ENCODE data around the gene PSKH1. TPM values are rescaled to one million over a fixed set of nuclear protein-coding genes. Genes with fewer than 3 reads are reported as not detected.

PSKH1 gene
- total RNA-seq, 1 donor from 2014 or later, result 9.9 TPM

GRCh38 chr16:67877064-67877463 is 16.0 kb upstream of the PSKH1 start:
- no peak overlapping the region for H3K4me3 ChIP-seq (ENCODE audit: low read length in 3 of 3)
- H3K36me3 ChIP-seq (ENCODE audit: control insufficient read depth in 3 of 3, insufficient read depth in 3 of 3, low read length in 3 of 3), result peaks cover 61 to 66% (median 63%) of the 10 kb centered on the region in 3 donors
- H3K27me3 ChIP-seq (ENCODE audit: control insufficient read depth in 3 of 3, insufficient read depth in 3 of 3, low read length in 3 of 3), result no peaks in the 10 kb centered on the region
- H3K4me1 ChIP-seq (ENCODE audit: control insufficient read depth in 3 of 3, insufficient read depth in 3 of 3, low read length in 3 of 3), result peaks cover 59 to 71% (median 61%) of the 10 kb centered on the region in 3 donors
- H3K9me3 ChIP-seq (ENCODE audit: control insufficient read depth in 3 of 3, low read length in 3 of 3), result no peaks in the 10 kb centered on the region
- peak overlapping the region in 1 of 3 donors; percentile 29 for H3K9ac ChIP-seq (ENCODE audit: low read depth in 1 of 3, low read length in 3 of 3)
- no peak overlapping the region for H3K27ac ChIP-seq (ENCODE audit: low read depth, low read length)

- Histone ChIP-seq H3K4me1 (ENCODE audit: control insufficient read depth in 3 of 3, insufficient read depth in 3 of 3, low read length in 3 of 3) (peaks cover 62 to 74% (median 64%) of the 10 kb centered on the region in 3 donors), H3K9ac (ENCODE audit: low read depth in 1 of 3, low read length in 3 of 3) (peak overlapping the region in 1 of 3 donors; percentile 13), H3K36me3 (ENCODE audit: control insufficient read depth in 3 of 3, insufficient read depth in 3 of 3, low read length in 3 of 3) (peaks cover 68 to 73% (median 70%) of the 10 kb centered on the region in 3 donors), H3K9me3 (ENCODE audit: control insufficient read depth in 3 of 3, low read length in 3 of 3) (no peaks in the 10 kb centered on the region), H3K27ac (ENCODE audit: low read depth, low read length) (no peak overlapping the region), H3K27me3 (ENCODE audit: control insufficient read depth in 3 of 3, insufficient read depth in 3 of 3, low read length in 3 of 3) (no peaks in the 10 kb centered on the region), H3K4me3 (ENCODE audit: low read length in 3 of 3) (no peak overlapping the region)
These were observed 14.8 kb upstream of the PSKH1 start for GRCh38 chr16:67878232-67878631.

- H3K9me3 ChIP-seq (ENCODE audit: control insufficient read depth in 3 of 3, low read length in 3 of 3), result no peaks in the 10 kb centered on the region
- H3K4me1 ChIP-seq (ENCODE audit: control insufficient read depth in 3 of 3, insufficient read depth in 3 of 3, low read length in 3 of 3), result peaks cover 63 to 74% (median 66%) of the 10 kb centered on the region in 3 donors
- H3K9ac ChIP-seq (ENCODE audit: low read depth in 1 of 3, low read length in 3 of 3), result peak overlapping the region in 1 of 3 donors; percentile 16
- H3K36me3 ChIP-seq (ENCODE audit: control insufficient read depth in 3 of 3, insufficient read depth in 3 of 3, low read length in 3 of 3), result peaks cover 74 to 79% (median 76%) of the 10 kb centered on the region in 3 donors
- H3K27ac ChIP-seq (ENCODE audit: low read depth, low read length), result no peak overlapping the region
- H3K4me3 ChIP-seq (ENCODE audit: low read length in 3 of 3), result no peak overlapping the region
- H3K27me3 ChIP-seq (ENCODE audit: control insufficient read depth in 3 of 3, insufficient read depth in 3 of 3, low read length in 3 of 3), result no peaks in the 10 kb centered on the region
These were observed 14.2 kb upstream of the PSKH1 start for GRCh38 chr16:67878846-67879245.

- H3K4me3 ChIP-seq (ENCODE audit: low read length in 3 of 3), result no peak overlapping the region
- H3K9me3 ChIP-seq (ENCODE audit: control insufficient read depth in 3 of 3, low read length in 3 of 3), result no peaks in the 10 kb centered on the region
- peaks cover 77 to 85% (median 81%) of the 10 kb centered on the region in 3 donors for H3K36me3 ChIP-seq (ENCODE audit: control insufficient read depth in 3 of 3, insufficient read depth in 3 of 3, low read length in 3 of 3)
- peaks cover 63 to 74% (median 66%) of the 10 kb centered on the region in 3 donors for H3K4me1 ChIP-seq (ENCODE audit: control insufficient read depth in 3 of 3, insufficient read depth in 3 of 3, low read length in 3 of 3)
- peak overlapping the region in 1 of 3 donors; percentile 87 for H3K9ac ChIP-seq (ENCODE audit: low read depth in 1 of 3, low read length in 3 of 3)
- no peaks in the 10 kb centered on the region for H3K27me3 ChIP-seq (ENCODE audit: control insufficient read depth in 3 of 3, insufficient read depth in 3 of 3, low read length in 3 of 3)
- peak overlapping the region; percentile 99 for H3K27ac ChIP-seq (ENCODE audit: low read depth, low read length)
These were observed 13.6 kb upstream of the PSKH1 start for GRCh38 chr16:67879462-67879861.

- Histone ChIP-seq H3K36me3 (ENCODE audit: control insufficient read depth in 3 of 3, insufficient read depth in 3 of 3, low read length in 3 of 3) (peaks cover 77 to 85% (median 81%) of the 10 kb centered on the region in 3 donors), H3K27me3 (ENCODE audit: control insufficient read depth in 3 of 3, insufficient read depth in 3 of 3, low read length in 3 of 3) (no peaks in the 10 kb centered on the region), H3K27ac (ENCODE audit: low read depth, low read length) (peak overlapping the region; percentile 99), H3K9me3 (ENCODE audit: control insufficient read depth in 3 of 3, low read length in 3 of 3) (no peaks in the 10 kb centered on the region), H3K4me1 (ENCODE audit: control insufficient read depth in 3 of 3, insufficient read depth in 3 of 3, low read length in 3 of 3) (peaks cover 64 to 74% (median 66%) of the 10 kb centered on the region in 3 donors), H3K9ac (ENCODE audit: low read depth in 1 of 3, low read length in 3 of 3) (peak overlapping the region; percentile 46 to 87 (median 87)), H3K4me3 (ENCODE audit: low read length in 3 of 3) (no peak overlapping the region)
These were observed 13.1 kb upstream of the PSKH1 start for GRCh38 chr16:67879936-67880335.

- Histone ChIP-seq H3K27ac (ENCODE audit: low read depth, low read length) (peak overlapping the region; percentile 99), H3K9ac (ENCODE audit: low read depth in 1 of 3, low read length in 3 of 3) (peak overlapping the region; percentile 46 to 87 (median 87)), H3K4me3 (ENCODE audit: low read length in 3 of 3) (peak overlapping the region in 1 of 3 donors; percentile 32), H3K4me1 (ENCODE audit: control insufficient read depth in 3 of 3, insufficient read depth in 3 of 3, low read length in 3 of 3) (peaks cover 57 to 72% (median 64%) of the 10 kb centered on the region in 3 donors), H3K27me3 (ENCODE audit: control insufficient read depth in 3 of 3, insufficient read depth in 3 of 3, low read length in 3 of 3) (no peaks in the 10 kb centered on the region), H3K9me3 (ENCODE audit: control insufficient read depth in 3 of 3, low read length in 3 of 3) (no peaks in the 10 kb centered on the region), H3K36me3 (ENCODE audit: control insufficient read depth in 3 of 3, insufficient read depth in 3 of 3, low read length in 3 of 3) (peaks cover 77 to 81% (median 81%) of the 10 kb centered on the region in 3 donors)
These were observed 12.5 kb upstream of the PSKH1 start for GRCh38 chr16:67880584-67880983.

- Histone ChIP-seq H3K27me3 (ENCODE audit: control insufficient read depth in 3 of 3, insufficient read depth in 3 of 3, low read length in 3 of 3) (no peaks in the 10 kb centered on the region), H3K4me1 (ENCODE audit: control insufficient read depth in 3 of 3, insufficient read depth in 3 of 3, low read length in 3 of 3) (peaks cover 51 to 61% (median 57%) of the 10 kb centered on the region in 3 donors), H3K36me3 (ENCODE audit: control insufficient read depth in 3 of 3, insufficient read depth in 3 of 3, low read length in 3 of 3) (peaks cover 70 to 82% (median 77%) of the 10 kb centered on the region in 3 donors), H3K9me3 (ENCODE audit: control insufficient read depth in 3 of 3, low read length in 3 of 3) (no peaks in the 10 kb centered on the region), H3K9ac (ENCODE audit: low read depth in 1 of 3, low read length in 3 of 3) (peak overlapping the region; percentile 85 to 87 (median 87)), H3K27ac (ENCODE audit: low read depth, low read length) (peak overlapping the region; percentile 99), H3K4me3 (ENCODE audit: low read length in 3 of 3) (peak overlapping the region; percentile 3 to 57 (median 56))
These were observed 11.4 kb upstream of the PSKH1 start for GRCh38 chr16:67881621-67882161.

GRCh38 chr16:67882374-67883145 is 10.5 kb upstream of the PSKH1 start:
- no peaks in the 10 kb centered on the region for H3K27me3 ChIP-seq (ENCODE audit: control insufficient read depth in 3 of 3, insufficient read depth in 3 of 3, low read length in 3 of 3)
- H3K4me1 ChIP-seq (ENCODE audit: control insufficient read depth in 3 of 3, insufficient read depth in 3 of 3, low read length in 3 of 3), result peaks cover 51 to 61% (median 57%) of the 10 kb centered on the region in 3 donors
- no peaks in the 10 kb centered on the region for H3K9me3 ChIP-seq (ENCODE audit: control insufficient read depth in 3 of 3, low read length in 3 of 3)
- H3K36me3 ChIP-seq (ENCODE audit: control insufficient read depth in 3 of 3, insufficient read depth in 3 of 3, low read length in 3 of 3), result peaks cover 61 to 74% (median 68%) of the 10 kb centered on the region in 3 donors
- H3K27ac ChIP-seq (ENCODE audit: low read depth, low read length), result peak overlapping the region; percentile 99
- H3K9ac ChIP-seq (ENCODE audit: low read depth in 1 of 3, low read length in 3 of 3), result peak overlapping the region; percentile 85 to 87 (median 87)
- peak overlapping the region; percentile 23 to 70 (median 62) for H3K4me3 ChIP-seq (ENCODE audit: low read length in 3 of 3)

GRCh38 chr16:67883146-67883871 is 9.7 kb upstream of the PSKH1 start:
- Histone ChIP-seq H3K27me3 (ENCODE audit: control insufficient read depth in 3 of 3, insufficient read depth in 3 of 3, low read length in 3 of 3) (no peaks in the 10 kb centered on the region), H3K4me3 (ENCODE audit: low read length in 3 of 3) (peak overlapping the region; percentile 23 to 70 (median 62)), H3K27ac (ENCODE audit: low read depth, low read length) (peak overlapping the region; percentile 99), H3K4me1 (ENCODE audit: control insufficient read depth in 3 of 3, insufficient read depth in 3 of 3, low read length in 3 of 3) (peaks cover 51 to 61% (median 57%) of the 10 kb centered on the region in 3 donors), H3K9ac (ENCODE audit: low read depth in 1 of 3, low read length in 3 of 3) (peak overlapping the region; percentile 58 to 87 (median 69)), H3K36me3 (ENCODE audit: control insufficient read depth in 3 of 3, insufficient read depth in 3 of 3, low read length in 3 of 3) (peaks cover 54 to 66% (median 60%) of the 10 kb centered on the region in 3 donors), H3K9me3 (ENCODE audit: control insufficient read depth in 3 of 3, low read length in 3 of 3) (no peaks in the 10 kb centered on the region)
